ENCODE measurements around the gene KLHL14.

DNA sequence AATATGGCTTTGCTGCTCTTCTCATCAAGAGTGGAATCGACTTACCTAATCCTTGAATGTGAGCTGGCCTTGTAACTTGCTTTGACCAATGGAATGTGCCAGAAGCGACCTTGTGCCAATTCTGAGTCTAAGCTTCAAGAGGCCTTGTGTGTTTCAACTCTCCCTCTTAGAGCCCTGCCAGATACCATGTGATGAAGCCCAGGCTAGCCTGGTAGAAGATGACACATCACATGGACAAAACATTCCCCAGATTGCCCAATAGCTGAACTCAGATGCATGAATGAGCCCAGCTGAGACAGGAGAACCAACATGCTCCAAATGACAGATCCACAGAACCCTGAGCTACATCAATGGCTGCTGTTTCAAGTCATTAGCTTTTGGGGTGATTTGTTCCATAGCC is 4.2 kb upstream of the KLHL14 start:
- TF ChIP-seq POLR2A (IDR thresholded peaks at IDR 0.05) = no peak
- TF ChIP-seq, protein P1, sequence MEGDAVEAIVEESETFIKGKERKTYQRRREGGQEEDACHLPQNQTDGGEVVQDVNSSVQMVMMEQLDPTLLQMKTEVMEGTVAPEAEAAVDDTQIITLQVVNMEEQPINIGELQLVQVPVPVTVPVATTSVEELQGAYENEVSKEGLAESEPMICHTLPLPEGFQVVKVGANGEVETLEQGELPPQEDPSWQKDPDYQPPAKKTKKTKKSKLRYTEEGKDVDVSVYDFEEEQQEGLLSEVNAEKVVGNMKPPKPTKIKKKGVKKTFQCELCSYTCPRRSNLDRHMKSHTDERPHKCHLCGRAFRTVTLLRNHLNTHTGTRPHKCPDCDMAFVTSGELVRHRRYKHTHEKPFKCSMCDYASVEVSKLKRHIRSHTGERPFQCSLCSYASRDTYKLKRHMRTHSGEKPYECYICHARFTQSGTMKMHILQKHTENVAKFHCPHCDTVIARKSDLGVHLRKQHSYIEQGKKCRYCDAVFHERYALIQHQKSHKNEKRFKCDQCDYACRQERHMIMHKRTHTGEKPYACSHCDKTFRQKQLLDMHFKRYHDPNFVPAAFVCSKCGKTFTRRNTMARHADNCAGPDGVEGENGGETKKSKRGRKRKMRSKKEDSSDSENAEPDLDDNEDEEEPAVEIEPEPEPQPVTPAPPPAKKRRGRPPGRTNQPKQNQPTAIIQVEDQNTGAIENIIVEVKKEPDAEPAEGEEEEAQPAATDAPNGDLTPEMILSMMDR (IDR thresholded peaks at IDR 0.05) = no peak

Data from body of pancreas (tissue), 4 donors.